ENCODE measurements around the gene LRCH4. TPM values are rescaled to one million over a fixed set of nuclear protein-coding genes. Genes with fewer than 3 reads are reported as not detected.

LRCH4 gene
- total RNA-seq, 2 experiments from 2014 or later: 313 to 317 TPM

GRCh38 chr7:100570954-100571828, 14.7 kb downstream of the LRCH4 start:
- DNase-seq (peak in 1 of 14 experiments; percentile 38), ATAC-seq (ENCODE audit: poor library complexity) (no peak)
- Histone ChIP-seq H3K4me1 (ENCODE audit: insufficient read depth, low read length) (peaks cover 55% of the 10 kb centered on the region), H3K9me3 (ENCODE audit: control insufficient read depth in 1 of 2, insufficient read depth in 1 of 2, low read length in 2 of 2) (no peaks in the 10 kb centered on the region), H3K27ac (ENCODE audit: low read depth in 1 of 2, low read length in 2 of 2) (no peak overlapping the region), H3K4me3 (ENCODE audit: low read length) (no peak overlapping the region), H3K27me3 (ENCODE audit: control insufficient read depth in 1 of 2, insufficient read depth in 2 of 2, low read length in 2 of 2) (no peaks in the 10 kb centered on the region), H3K36me3 (ENCODE audit: insufficient read depth, low read length) (peaks cover 39% of the 10 kb centered on the region)
- Mint-ChIP-seq H3K36me3 (ENCODE audit: low read depth) (peaks cover 32% of the 10 kb centered on the region), H3K4me1 (ENCODE audit: low read depth) (peaks cover 34% of the 10 kb centered on the region), H3K27me3 (no peaks in the 10 kb centered on the region), H3K27ac (peak overlapping the region; percentile 73), H3K4me3 (peak overlapping the region; percentile 45), H3K9me3 (no peaks in the 10 kb centered on the region)
- TF ChIP-seq CTCF (IDR thresholded peaks at IDR 0.05): no peak
- intact Hi-C loops (cut with DNase I, micrococcal nuclease): loop anchor here (1.0 kb wide), 2 partner anchors 12 to 15 kb away; partner anchors contain the start of genes FBXO24 (in 1 of the 2) and LRCH4 (in 1 of the 2)
- ChIA-PET CTCF (interaction anchor here (1.0 to 1.3 kb wide), 2 partner anchors 11 to 17 kb away, joined by 3 to 6 read pairs; no protein-coding TSS in a partner anchor), POLR2A (interaction anchor here (0.8 to 4.6 kb wide), 6 partner anchors 10 to 134 kb away, joined by 3 to 70 read pairs (median 4); partner anchors contain the start of genes FBXO24, LRCH4, MOSPD3 and POP7)

- Mint-ChIP-seq H3K27me3 (no peaks in the 10 kb centered on the region), H3K9me3 (no peaks in the 10 kb centered on the region), H3K36me3 (ENCODE audit: low read depth) (peaks cover 16% of the 10 kb centered on the region), H3K4me3 (peak overlapping the region; percentile 62), H3K27ac (peak overlapping the region; percentile 72), H3K4me1 (ENCODE audit: low read depth) (peaks cover 34% of the 10 kb centered on the region)
- peak in 10 of 14 experiments; percentile 30 to 74 (median 50) for DNase-seq
- Histone ChIP-seq H3K36me3 (ENCODE audit: insufficient read depth, low read length) (peaks cover 24% of the 10 kb centered on the region), H3K27ac (ENCODE audit: low read depth in 1 of 2, low read length in 2 of 2) (peak overlapping the region; percentile 22 to 66), H3K27me3 (ENCODE audit: control insufficient read depth in 1 of 2, insufficient read depth in 2 of 2, low read length in 2 of 2) (no peaks in the 10 kb centered on the region), H3K9me3 (ENCODE audit: control insufficient read depth in 1 of 2, insufficient read depth in 1 of 2, low read length in 2 of 2) (no peaks in the 10 kb centered on the region), H3K4me3 (ENCODE audit: low read length) (peak overlapping the region; percentile 46), H3K4me1 (ENCODE audit: insufficient read depth, low read length) (peaks cover 56% of the 10 kb centered on the region)
- ChIA-PET CTCF (interaction anchor here (0.6 to 2.1 kb wide), 4 partner anchors 9 to 23 kb away, joined by 3 to 8 read pairs (median 4); partner anchors contain the start of genes FBXO24 and LRCH4), POLR2A (interaction anchor here (0.6 to 6.6 kb wide), 7 partner anchors 16 to 403 kb away, joined by 3 to 92 read pairs (median 4); partner anchors contain the start of genes FBXO24, LRCH4 and ZCWPW1)
- TF ChIP-seq CTCF (IDR thresholded peaks at IDR 0.05): peak; percentile 45
- ATAC-seq (ENCODE audit: poor library complexity): peak; percentile 28
- intact Hi-C loops (cut with DNase I, micrococcal nuclease): no loop called here
Measured at GRCh38 chr7:100568896-100569844, 16.8 kb downstream of the LRCH4 start.
